Transverse colon (tissue), 3 donors: Measurements from ENCODE around the gene ADCY10.

ENCODE experiments used
- CTCF ChIP-seq, 5 experiments: fragments of 200-600 bp in 3 of 5; fragments of 450-650 bp in 2 of 5; sonication (generic) in 3 of 5; IDR thresholded peaks; 1 replicate in 2 of 5; 2 replicates in 3 of 5; pipeline ENCODE4 v1.5.1; 2016 to 2017; ENCODE audit warnings: antibody characterized with exemption in 5 of 5, inconsistent platforms in 3 of 5, mild to moderate bottlenecking in 2 of 5, moderate library complexity in 1 of 5
- POLR2A ChIP-seq: fragments of 450-650 bp; IDR thresholded peaks from one replicate; pipeline ENCODE4 v1.6.1; 2016; ENCODE audit warnings: antibody characterized with exemption, mild to moderate bottlenecking, moderate library complexity

DNA sequence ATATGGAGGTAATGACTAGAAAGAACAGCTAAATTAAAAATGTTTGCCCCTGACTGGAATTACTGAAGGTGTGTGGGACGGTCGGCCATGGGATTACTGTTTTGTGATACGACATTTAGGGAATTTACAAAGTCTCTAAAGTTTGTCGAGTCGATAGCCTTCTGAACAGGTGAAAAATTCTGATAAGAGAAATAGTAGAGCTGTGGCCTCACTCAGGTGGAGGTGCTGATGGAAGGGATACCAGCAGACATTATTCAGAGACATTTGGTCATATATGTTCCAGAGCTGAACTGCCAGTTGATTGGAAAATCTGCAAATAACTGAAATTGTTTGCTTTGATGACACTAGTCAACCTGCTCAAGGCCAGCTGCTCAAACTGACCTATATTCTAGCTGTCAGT lies 71.1 kb downstream of the ADCY10 start:
- TF ChIP-seq CTCF (IDR thresholded peaks at IDR 0.05) (no peak), POLR2A (no peak)
